Endothelial cell of umbilical vein (primary cell): ENCODE data around the gene ASCL5. TPM values are rescaled to one million over a fixed set of nuclear protein-coding genes. Genes with fewer than 3 reads are reported as not detected.

ENCODE experiments used
- BruUV-seq: library from RNA; stranded (reverse); fragments of 400-500 nt; replicated peaks from 2 replicates; lab custom pipeline; 2021; lab: Mats Ljungman, UMichigan
- CTCF ChIA-PET: fragments of 300-600, 350-600 bp; sonication (Branson Sonifier 250); formaldehyde crosslinking; loops from one replicate; lab custom pipeline; 2021; ENCODE audit warnings: antibody characterized with exemption, inconsistent platforms; lab: Charles Lee
- POLR2A ChIA-PET: fragments of 300-600, 350-600 bp; sonication (Branson Sonifier 250); formaldehyde crosslinking; loops from one replicate; lab custom pipeline; 2021; ENCODE audit warnings: antibody characterized with exemption, inconsistent platforms; lab: Charles Lee
- DNase-seq: peaks from one replicate; pipeline ENCODE4 v3.0.0-alpha.2; 2011; ENCODE audit warnings: low read depth, low spot score
- FAIRE-seq: peaks from 2 replicates; lab custom pipeline; 2011; peaks lifted over from hg19 to GRCh38; lab: Jason Lieb, UNC
- H2AFZ ChIP-seq: 2 replicates; pipeline ENCODE4 v1.6.0; 2012; ENCODE audit warnings: low read depth, low read length, control low read depth, inconsistent platforms
- H3K27ac ChIP-seq: 2 replicates; pipeline ENCODE4 v1.5.1; 2011; ENCODE audit warnings: low read depth, mild to moderate bottlenecking, control low read depth, low read length, moderate library complexity; ENCODE audit not compliant: insufficient read depth
- H3K27me3 ChIP-seq, 2 experiments: 2 replicates each; pipeline versions ENCODE4 v1.6.0 to v1.6.1; 2011; ENCODE audit warnings: low read length in 2 of 2, mixed read lengths in 1 of 2; ENCODE audit not compliant: control insufficient read depth in 2 of 2, insufficient read depth in 2 of 2
- H3K36me3 ChIP-seq, 2 experiments: 2 replicates in 1 of 2; 3 replicates in 1 of 2; pipeline ENCODE4 v1.5.1; 2011; ENCODE audit warnings: low read length in 2 of 2, mild to moderate bottlenecking in 1 of 2, moderate library complexity in 1 of 2; ENCODE audit not compliant: control insufficient read depth in 2 of 2, insufficient read depth in 2 of 2; ENCODE audit errors: extremely low read depth in 1 of 2
- H3K4me1 ChIP-seq: 3 replicates; pipeline ENCODE4 v1.5.1; 2011; ENCODE audit warnings: mild to moderate bottlenecking, low read length; ENCODE audit not compliant: control insufficient read depth, insufficient read depth; ENCODE audit errors: extremely low read depth
- H3K4me2 ChIP-seq: 2 replicates; pipeline ENCODE4 v1.6.1; 2011; ENCODE audit warnings: low read length, control low read depth, mixed read lengths; ENCODE audit not compliant: insufficient read depth
- H3K4me3 ChIP-seq, 3 experiments: fragments of 200-600 bp in 1 of 3; sonication (generic), shearing (Covaris generic) in 1 of 3; replicated peaks in 1 of 3; 2 replicates each; pipeline ENCODE4 v1.5.1; 2011 to 2016; ENCODE audit warnings: control low read depth in 3 of 3, low read length in 3 of 3, mild to moderate bottlenecking in 2 of 3, inconsistent platforms in 1 of 3, low read depth in 1 of 3, moderate library complexity in 1 of 3; ENCODE audit not compliant: insufficient read depth in 1 of 3
- H3K79me2 ChIP-seq: 2 replicates; pipeline ENCODE4 v1.6.0; 2012; ENCODE audit warnings: low read length, inconsistent platforms; ENCODE audit not compliant: control insufficient read depth, insufficient read depth
- H3K9ac ChIP-seq: replicated peaks from 2 replicates; pipeline ENCODE3; 2011; ENCODE audit warnings: low read length, control low read depth; ENCODE audit not compliant: insufficient read depth; ENCODE audit errors: extremely low read depth
- H3K9me1 ChIP-seq: replicated peaks from 3 replicates; pipeline ENCODE4 v1.6.0; 2011; ENCODE audit warnings: mild to moderate bottlenecking, low read length; ENCODE audit not compliant: control insufficient read depth, insufficient read depth; ENCODE audit errors: extremely low read depth
- H3K9me3 ChIP-seq: replicated peaks from 2 replicates; pipeline ENCODE4 v1.5.1; 2012; ENCODE audit warnings: low read length, inconsistent platforms; ENCODE audit not compliant: control insufficient read depth, insufficient read depth
- H4K20me1 ChIP-seq: replicated peaks from 2 replicates; pipeline ENCODE3; 2011; ENCODE audit warnings: mild to moderate bottlenecking, low read length; ENCODE audit not compliant: control insufficient read depth, insufficient read depth; ENCODE audit errors: extremely low read depth
- EZH2 ChIP-seq: IDR thresholded peaks from 2 replicates; pipeline ENCODE4 v1.6.1; 2012; ENCODE audit warnings: borderline replicate concordance, low read depth, mild to moderate bottlenecking, moderate library complexity, low read length, inconsistent platforms; ENCODE audit not compliant: severe bottlenecking
- FOS ChIP-seq: IDR thresholded peaks from 2 replicates; pipeline ENCODE4 v1.6.1; 2011; ENCODE audit warnings: mild to moderate bottlenecking, low read length, moderate library complexity, borderline replicate concordance; ENCODE audit not compliant: insufficient read depth
- GATA2 ChIP-seq: IDR thresholded peaks from 2 replicates; pipeline ENCODE4 v1.7.0; 2011; ENCODE audit warnings: low read depth, mild to moderate bottlenecking, moderate library complexity, mixed read lengths, low read length; ENCODE audit not compliant: insufficient read length, insufficient read depth
- JUN ChIP-seq: IDR thresholded peaks from 2 replicates; pipeline ENCODE4 v1.6.1; 2011; ENCODE audit warnings: borderline replicate concordance, low read depth; ENCODE audit not compliant: insufficient read length, insufficient read depth
- MYC ChIP-seq: IDR thresholded peaks from one replicate; pipeline ENCODE4 v1.6.1; 2011; ENCODE audit warnings: mild to moderate bottlenecking, low read depth, low read length
- POLR2A ChIP-seq: IDR thresholded peaks from 2 replicates; pipeline ENCODE4 v1.6.1; 2012; ENCODE audit warnings: low read depth, mild to moderate bottlenecking, control low read depth, low read length
- POLR2AphosphoS5 ChIP-seq: IDR thresholded peaks from 2 replicates; pipeline ENCODE4 v1.6.1; 2012; ENCODE audit warnings: low read depth, mild to moderate bottlenecking, control low read depth, low read length, moderate library complexity; ENCODE audit not compliant: insufficient read depth
- dilution Hi-C: fragments of 300-500 bp; cut with MboI; formaldehyde crosslinking; loops from one replicate; pipeline ENCODE4 v1.15.0; 2019; ENCODE audit warnings: low sequenced_read_pairs; ENCODE audit not compliant: extremely low pct_ligation_motif_present
- intact Hi-C: fragments of 100-400 bp; cut with micrococcal nuclease; formaldehyde crosslinking; loops from one replicate; pipeline ENCODE4 v1.10.0; 2022
- polyA plus RNA-seq, 4 experiments: library from polyadenylated mRNA; depleted of rRNA in 3 of 4; stranded (reverse) in 3 of 4; unstranded in 1 of 4; fragments of >200 nt; gene quantifications; 2 replicates each; pipeline versions ENCODE4 v1.2.1 to v1.2.3, GENCODE V29; 2011 to 2012; ENCODE audit warnings: missing spikeins in 1 of 4
- total RNA-seq: library from RNA; stranded (reverse); gene quantifications from 2 replicates; pipeline ENCODE4 v1.2.3, GENCODE V29; 2021
- TF ChIP-seq, protein P1 (sequence below): IDR thresholded peaks from 2 replicates; pipeline ENCODE4 v1.6.1; 2011; ENCODE audit not compliant: insufficient read depth, insufficient read length
- TF ChIP-seq, protein P2 (sequence below), 2 donors: IDR thresholded peaks; 1 replicate in 1 of 2; 2 replicates in 1 of 2; pipeline ENCODE4 v1.5.1; 2011; ENCODE audit warnings: low read length in 2 of 2, mild to moderate bottlenecking in 2 of 2, moderate library complexity in 2 of 2, control low read depth in 1 of 2, inconsistent platforms in 1 of 2, low read depth in 1 of 2; ENCODE audit not compliant: insufficient read depth in 1 of 2; ENCODE audit errors: extremely low read depth in 1 of 2

ASCL5 gene
- total and polyA plus RNA-seq, 2 donors (not counting 3 experiments of a cell fraction or from before 2014, with no cell fraction given): not detected

DNA sequence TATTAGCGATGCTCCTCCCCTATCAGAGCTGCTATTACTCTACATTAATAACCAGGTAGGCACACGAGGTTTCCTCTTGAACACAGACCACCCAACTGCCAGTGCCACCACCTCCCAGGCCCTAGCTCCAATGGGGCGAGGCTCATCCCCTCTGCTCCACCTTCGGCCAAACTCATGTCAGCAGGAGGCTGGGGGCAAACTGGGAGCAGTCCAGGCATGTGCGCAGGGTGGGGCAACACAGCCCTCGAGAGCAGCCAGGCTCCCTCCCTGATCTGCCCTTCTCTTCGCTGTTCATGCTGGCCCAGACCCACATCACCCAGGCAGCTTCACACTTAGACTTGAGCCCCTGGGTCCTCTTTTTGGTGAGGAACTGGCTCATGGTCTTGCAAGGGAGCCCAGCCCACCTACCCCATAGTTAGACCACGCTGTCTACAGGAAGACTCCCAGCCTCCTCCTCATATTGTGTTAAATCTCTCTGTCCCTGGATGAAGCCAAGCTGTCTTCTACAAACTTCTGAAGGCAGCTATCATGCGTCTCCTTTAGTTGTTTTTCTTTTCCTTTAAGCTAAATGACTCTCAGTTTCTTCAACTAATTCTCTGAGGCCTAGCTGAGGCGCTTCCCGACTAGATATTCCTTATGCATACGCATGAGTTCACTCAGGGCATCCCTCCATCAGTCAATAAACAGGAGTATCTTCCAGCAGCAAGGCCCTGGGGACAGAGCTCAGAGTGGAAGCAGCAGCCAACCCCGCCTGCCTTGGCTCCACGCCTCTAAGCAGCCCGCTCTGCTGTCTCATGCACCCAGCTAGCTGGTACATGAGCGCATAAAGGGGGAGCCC lies 15.2 kb upstream of the ASCL5 start:
- intact Hi-C loops (no loop called here), dilution Hi-C loops (no loop called here)
- H3K4me3 ChIP-seq: no peak overlapping the region
- no peaks in the 10 kb centered on the region for H3K79me2 ChIP-seq
- no peak overlapping the region for H3K27ac ChIP-seq
- FAIRE-seq (no peak), DNase-seq (no peak)
- H2AFZ ChIP-seq: no peak overlapping the region
- H3K36me3 ChIP-seq: peaks cover 0 to 45% of the 10 kb centered on the region in 2 experiments
- H3K9me3 ChIP-seq: no peaks in the 10 kb centered on the region
- H4K20me1 ChIP-seq: no peaks in the 10 kb centered on the region
- BruUV-seq: no TSS peak
- no peaks in the 10 kb centered on the region for H3K27me3 ChIP-seq
- H3K9ac ChIP-seq: no peak overlapping the region
- ChIA-PET POLR2A (no interaction called here), CTCF (interaction anchor here (1.3 to 1.9 kb wide), 2 partner anchors 12 to 23 kb away, joined by 3 to 6 read pairs; partner anchors contain the start of gene TMEM9)
- TF ChIP-seq MYC: no peak
- TF ChIP-seq, protein P1, sequence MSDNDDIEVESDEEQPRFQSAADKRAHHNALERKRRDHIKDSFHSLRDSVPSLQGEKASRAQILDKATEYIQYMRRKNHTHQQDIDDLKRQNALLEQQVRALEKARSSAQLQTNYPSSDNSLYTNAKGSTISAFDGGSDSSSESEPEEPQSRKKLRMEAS: no peak
- TF ChIP-seq, protein P2, sequence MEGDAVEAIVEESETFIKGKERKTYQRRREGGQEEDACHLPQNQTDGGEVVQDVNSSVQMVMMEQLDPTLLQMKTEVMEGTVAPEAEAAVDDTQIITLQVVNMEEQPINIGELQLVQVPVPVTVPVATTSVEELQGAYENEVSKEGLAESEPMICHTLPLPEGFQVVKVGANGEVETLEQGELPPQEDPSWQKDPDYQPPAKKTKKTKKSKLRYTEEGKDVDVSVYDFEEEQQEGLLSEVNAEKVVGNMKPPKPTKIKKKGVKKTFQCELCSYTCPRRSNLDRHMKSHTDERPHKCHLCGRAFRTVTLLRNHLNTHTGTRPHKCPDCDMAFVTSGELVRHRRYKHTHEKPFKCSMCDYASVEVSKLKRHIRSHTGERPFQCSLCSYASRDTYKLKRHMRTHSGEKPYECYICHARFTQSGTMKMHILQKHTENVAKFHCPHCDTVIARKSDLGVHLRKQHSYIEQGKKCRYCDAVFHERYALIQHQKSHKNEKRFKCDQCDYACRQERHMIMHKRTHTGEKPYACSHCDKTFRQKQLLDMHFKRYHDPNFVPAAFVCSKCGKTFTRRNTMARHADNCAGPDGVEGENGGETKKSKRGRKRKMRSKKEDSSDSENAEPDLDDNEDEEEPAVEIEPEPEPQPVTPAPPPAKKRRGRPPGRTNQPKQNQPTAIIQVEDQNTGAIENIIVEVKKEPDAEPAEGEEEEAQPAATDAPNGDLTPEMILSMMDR (IDR thresholded peaks at IDR 0.05; ENCODE audit: extremely low read depth in 1 of 2, insufficient read depth in 1 of 2, low read depth in 1 of 2, low read length in 2 of 2): no peak
- no peak for TF ChIP-seq EZH2
- no peak for TF ChIP-seq JUN
- no peak for TF ChIP-seq FOS
- TF ChIP-seq GATA2: no peak
- TF ChIP-seq POLR2A: no peak
- TF ChIP-seq POLR2AphosphoS5: no peak
- no peak overlapping the region for H3K4me2 ChIP-seq
- H3K4me1 ChIP-seq: no peaks in the 10 kb centered on the region
- H3K9me1 ChIP-seq: no peaks in the 10 kb centered on the region
